NT2/D1 (cell line): ENCODE data around the gene AARS2.

Experiments
- SUZ12 ChIP-seq: IDR thresholded peaks from 2 replicates; pipeline ENCODE4 v1.6.1; 2011; ENCODE audit not compliant: insufficient read length, insufficient read depth; ENCODE audit errors: extremely low read depth
- YY1 ChIP-seq: IDR thresholded peaks from 2 replicates; pipeline ENCODE4 v1.6.1; 2011; ENCODE audit not compliant: insufficient read length, insufficient read depth
- ZNF274 ChIP-seq: IDR thresholded peaks from 2 replicates; pipeline ENCODE4 v1.6.1; 2011; ENCODE audit warnings: mild to moderate bottlenecking, low read depth, low read length

GRCh38 chr6:44258921-44259320 is 54.2 kb downstream of the AARS2 start:
- TF ChIP-seq YY1 (no peak), SUZ12 (no peak), ZNF274 (no peak)
